GM12873 (cell line): ENCODE data around the gene RIN3.

Source experiments
- CTCF ChIP-seq: IDR thresholded peaks from 2 replicates; pipeline ENCODE4 v1.5.1; 2012; ENCODE audit warnings: low read depth, mild to moderate bottlenecking, moderate library complexity, low read length, control low read depth; ENCODE audit not compliant: insufficient read depth; ENCODE audit errors: missing control alignments

Gene RIN3

GRCh38 chr14:92519246-92520101 lies 5.9 kb downstream of the RIN3 start:
- no peak for TF ChIP-seq CTCF

- TF ChIP-seq CTCF = no peak
Measured at GRCh38 chr14:92520102-92521057, 6.8 kb downstream of the RIN3 start.

- TF ChIP-seq CTCF = no peak
Measured at GRCh38 chr14:92521058-92521415, 7.5 kb downstream of the RIN3 start.

- TF ChIP-seq CTCF = no peak
Measured at GRCh38 chr14:92523752-92524151, 10.2 kb downstream of the RIN3 start.

GRCh38 chr14:92524602-92525185 lies 11.1 kb downstream of the RIN3 start:
- TF ChIP-seq CTCF = no peak

GRCh38 chr14:92525322-92526095 lies 11.9 kb downstream of the RIN3 start:
- no peak for TF ChIP-seq CTCF
